GM12891 (cell line): ENCODE data around the gene FAAH2.
"Not testable (repeated sequence)": the region's sequence is repeated elsewhere in the genome, so short reads cannot be mapped to it uniquely, and the experiment has no call there.

Source experiments
- POLR2A ChIP-seq: IDR thresholded peaks from 2 replicates; pipeline ENCODE4 v1.6.1; 2011; ENCODE audit warnings: low read depth, low read length, control low read depth
- POLR2AphosphoS5 ChIP-seq: IDR thresholded peaks from 2 replicates; pipeline ENCODE4 v1.6.1; 2011; ENCODE audit warnings: low read depth, low read length, control low read depth
- POU2F2 ChIP-seq: IDR thresholded peaks from 2 replicates; pipeline ENCODE4 v1.6.1; 2011; ENCODE audit warnings: low read depth, mild to moderate bottlenecking, control low read depth, low read length, moderate library complexity
- SPI1 ChIP-seq: IDR thresholded peaks from 2 replicates; pipeline ENCODE4 v1.6.1; 2011; ENCODE audit warnings: low read depth, low read length, control low read depth

DNA sequence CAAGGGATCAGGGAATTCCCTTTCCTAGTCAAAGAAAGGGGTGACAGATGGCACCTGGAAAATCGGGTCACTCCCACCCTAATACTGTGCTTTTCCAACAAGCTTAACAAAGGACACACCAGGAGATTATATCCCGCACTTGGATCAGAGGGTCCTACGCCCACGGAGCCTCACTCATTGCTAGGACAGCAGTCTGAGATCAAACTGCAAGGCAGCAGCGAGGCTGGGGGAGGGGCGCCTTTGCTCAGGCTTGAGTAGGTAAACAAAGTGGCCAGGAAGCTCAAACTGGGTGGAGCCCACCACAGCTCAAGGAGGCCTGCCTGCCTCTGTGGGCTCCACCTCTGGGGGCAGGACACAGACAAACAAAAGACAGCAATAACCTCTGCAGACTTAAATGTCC lies 9.2 kb downstream of the FAAH2 start:
- not testable (repeated sequence) for TF ChIP-seq POLR2A, POLR2AphosphoS5, POU2F2, SPI1
